ENCODE results near the gene LYRM4.

The LYRM4 gene

DNA sequence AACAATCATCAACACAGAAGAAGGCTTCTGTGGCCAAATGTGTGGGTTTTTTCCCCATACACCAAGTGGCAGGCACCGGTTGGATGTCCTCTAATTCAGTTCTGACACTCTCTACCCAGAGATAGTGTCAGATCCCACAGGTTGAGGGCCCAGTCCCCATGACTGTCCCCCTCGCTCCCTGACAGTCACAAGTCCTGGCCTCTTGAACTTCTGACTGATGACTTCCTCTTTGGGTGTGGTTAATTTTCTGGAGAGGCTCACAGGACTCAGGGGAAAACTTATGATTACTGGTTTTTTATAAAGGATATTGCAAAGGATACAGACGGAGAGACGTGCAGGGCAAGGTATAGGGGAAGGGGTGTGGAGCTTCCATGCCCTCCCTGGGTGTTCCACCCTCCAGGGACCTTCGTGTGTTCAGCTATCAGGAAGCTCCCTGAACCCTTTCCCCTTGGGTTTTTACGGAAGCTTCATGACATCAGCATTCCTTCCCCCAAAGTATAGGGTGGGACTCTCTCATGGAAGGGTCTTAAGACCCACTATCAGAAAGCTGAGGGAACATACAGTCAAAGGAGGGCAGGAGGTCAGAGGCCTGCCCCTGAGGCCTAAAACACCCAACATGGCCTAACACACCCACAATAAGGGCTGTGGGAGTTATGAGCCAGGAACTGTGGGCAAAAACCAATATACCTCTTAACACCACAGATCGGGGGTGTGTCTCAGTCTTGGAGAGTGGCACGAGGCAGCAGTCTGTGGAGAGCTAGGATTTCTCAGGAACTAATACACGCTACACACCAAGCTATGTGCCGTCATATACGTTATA is 33.9 kb upstream of the LYRM4 start:
- Histone ChIP-seq H3K36me3 (ENCODE audit: insufficient read depth, low read length) (no peaks in the 10 kb centered on the region), H3K4me3 (ENCODE audit: low read depth, low read length) (no peak overlapping the region), H3K79me2 (ENCODE audit: control insufficient read depth, insufficient read depth, low read length, unreplicated experiment) (no peaks in the 10 kb centered on the region), H2AFZ (ENCODE audit: low read length, unreplicated experiment) (no peak overlapping the region), H3K27ac (ENCODE audit: low read depth, low read length) (no peak overlapping the region), H3K27me3 (ENCODE audit: insufficient read depth, low read length) (no peaks in the 10 kb centered on the region), H3K4me1 (ENCODE audit: control insufficient read depth, insufficient read depth, low read length, unreplicated experiment) (peaks cover 8% of the 10 kb centered on the region)

DNA sequence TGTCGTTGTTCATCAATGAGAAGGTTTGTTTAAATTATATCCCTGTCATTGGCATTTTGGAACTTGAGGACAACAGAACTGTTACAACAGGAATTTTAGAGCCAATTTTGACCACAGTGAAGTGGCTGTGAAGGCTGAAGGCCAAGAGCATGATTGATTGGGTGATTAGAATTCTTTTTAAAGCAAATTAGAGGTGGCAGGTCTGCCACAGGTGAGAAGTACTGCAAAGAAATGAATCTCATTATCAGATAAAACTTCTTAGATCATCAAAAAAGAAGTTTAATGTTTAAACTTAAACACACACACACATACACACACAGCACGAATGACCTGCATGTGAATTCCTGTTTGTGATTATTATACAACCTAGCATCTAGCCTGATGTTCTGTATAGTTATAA is 32.9 kb upstream of the LYRM4 start:
- Histone ChIP-seq H3K27me3 (ENCODE audit: insufficient read depth, low read length) (no peaks in the 10 kb centered on the region), H3K4me3 (ENCODE audit: low read depth, low read length) (no peak overlapping the region), H3K4me1 (ENCODE audit: control insufficient read depth, insufficient read depth, low read length, unreplicated experiment) (peaks cover 8% of the 10 kb centered on the region), H2AFZ (ENCODE audit: low read length, unreplicated experiment) (no peak overlapping the region), H3K36me3 (ENCODE audit: insufficient read depth, low read length) (no peaks in the 10 kb centered on the region), H3K27ac (ENCODE audit: low read depth, low read length) (no peak overlapping the region), H3K79me2 (ENCODE audit: control insufficient read depth, insufficient read depth, low read length, unreplicated experiment) (no peaks in the 10 kb centered on the region)

DNA sequence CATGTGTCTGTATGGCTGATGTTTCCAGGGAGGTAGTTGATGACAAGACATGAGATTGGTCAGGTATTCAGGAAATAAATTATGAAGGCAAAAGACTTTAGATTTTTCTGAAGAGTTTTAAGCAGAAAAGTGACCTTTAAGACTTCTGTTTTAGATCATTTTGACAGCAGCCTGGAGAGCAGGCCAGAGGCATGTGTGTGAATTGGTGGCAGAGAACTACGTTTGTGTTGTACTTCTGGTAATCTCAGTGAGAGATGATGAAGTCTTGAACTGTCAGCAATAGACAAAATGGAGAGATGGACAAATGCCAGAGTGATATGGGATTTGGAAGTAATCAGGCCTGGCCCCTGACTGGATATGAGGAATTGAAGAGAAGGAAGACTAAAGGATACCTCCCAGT is 31.4 kb upstream of the LYRM4 start:
- Histone ChIP-seq H3K27ac (ENCODE audit: low read depth, low read length) (no peak overlapping the region), H3K4me1 (ENCODE audit: control insufficient read depth, insufficient read depth, low read length, unreplicated experiment) (peaks cover 19% of the 10 kb centered on the region), H2AFZ (ENCODE audit: low read length, unreplicated experiment) (no peak overlapping the region), H3K27me3 (ENCODE audit: insufficient read depth, low read length) (no peaks in the 10 kb centered on the region), H3K4me3 (ENCODE audit: low read depth, low read length) (no peak overlapping the region), H3K36me3 (ENCODE audit: insufficient read depth, low read length) (no peaks in the 10 kb centered on the region), H3K79me2 (ENCODE audit: control insufficient read depth, insufficient read depth, low read length, unreplicated experiment) (peaks cover 6% of the 10 kb centered on the region)

DNA sequence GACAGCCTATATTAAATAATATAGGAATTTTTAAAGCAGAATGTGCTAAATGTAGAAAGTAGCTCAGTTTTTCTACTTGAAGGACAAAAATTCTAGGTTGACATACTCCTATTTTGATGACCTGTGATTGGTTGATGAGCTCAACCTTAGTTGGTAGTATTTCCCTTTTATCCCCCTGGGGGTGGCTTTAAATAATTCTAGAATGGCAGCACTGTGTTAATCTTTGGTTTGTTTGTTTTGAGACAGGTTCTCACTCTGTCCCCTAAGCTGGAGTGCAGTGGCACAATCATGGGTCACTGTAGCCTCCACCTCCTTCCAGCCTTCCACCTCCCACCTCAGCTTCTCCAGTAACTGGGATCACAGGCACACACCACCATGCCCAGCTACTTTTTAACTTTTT is 29.8 kb upstream of the LYRM4 start:
- Histone ChIP-seq H3K27ac (ENCODE audit: low read depth, low read length) (no peak overlapping the region), H3K4me3 (ENCODE audit: low read depth, low read length) (no peak overlapping the region), H3K27me3 (ENCODE audit: insufficient read depth, low read length) (no peaks in the 10 kb centered on the region), H3K4me1 (ENCODE audit: control insufficient read depth, insufficient read depth, low read length, unreplicated experiment) (peaks cover 20% of the 10 kb centered on the region), H2AFZ (ENCODE audit: low read length, unreplicated experiment) (no peak overlapping the region), H3K79me2 (ENCODE audit: control insufficient read depth, insufficient read depth, low read length, unreplicated experiment) (peaks cover 6% of the 10 kb centered on the region), H3K36me3 (ENCODE audit: insufficient read depth, low read length) (no peaks in the 10 kb centered on the region)

DNA sequence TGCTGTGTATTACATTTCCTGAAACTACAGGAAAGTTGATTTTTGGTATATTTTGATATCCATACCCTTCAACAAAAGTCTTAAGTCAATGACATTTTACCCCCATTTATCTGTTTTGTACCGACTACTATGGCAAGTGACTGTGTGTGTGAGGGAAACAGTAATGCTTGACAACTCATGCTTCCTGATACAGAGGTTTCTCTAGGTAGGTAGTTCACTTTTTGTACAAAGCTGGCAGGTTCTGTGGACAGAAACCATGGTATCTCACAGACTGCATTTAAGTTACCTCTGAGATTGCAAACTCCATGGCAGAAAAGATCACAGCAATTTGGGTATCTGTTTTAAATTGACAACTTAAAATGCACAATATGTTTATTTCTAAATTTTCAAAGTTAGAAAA is 29.3 kb upstream of the LYRM4 start:
- H3K79me2 ChIP-seq (ENCODE audit: control insufficient read depth, insufficient read depth, low read length, unreplicated experiment): peaks cover 6% of the 10 kb centered on the region
- no peak overlapping the region for H2AFZ ChIP-seq (ENCODE audit: low read length, unreplicated experiment)
- H3K36me3 ChIP-seq (ENCODE audit: insufficient read depth, low read length): no peaks in the 10 kb centered on the region
- no peak overlapping the region for H3K4me3 ChIP-seq (ENCODE audit: low read depth, low read length)
- H3K27me3 ChIP-seq (ENCODE audit: insufficient read depth, low read length): no peaks in the 10 kb centered on the region
- H3K4me1 ChIP-seq (ENCODE audit: control insufficient read depth, insufficient read depth, low read length, unreplicated experiment): peaks cover 20% of the 10 kb centered on the region
- no peak overlapping the region for H3K27ac ChIP-seq (ENCODE audit: low read depth, low read length)

DNA sequence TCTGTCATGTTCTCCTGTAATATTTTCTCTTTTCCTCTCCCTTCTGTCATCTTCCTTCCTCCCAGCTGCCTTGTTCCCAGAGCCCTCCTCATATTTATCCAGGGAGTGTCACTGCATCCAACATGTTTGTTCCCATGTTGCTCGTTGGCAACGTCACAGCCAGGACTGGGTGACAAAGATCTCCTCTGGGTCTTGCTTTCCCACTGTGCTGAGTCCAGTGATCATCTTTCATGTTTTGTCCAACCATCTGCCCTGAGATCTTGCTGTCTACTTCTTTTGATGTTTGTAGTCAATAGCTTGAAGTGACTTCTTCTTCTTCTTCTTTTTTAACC is 27.2 kb upstream of the LYRM4 start:
- Histone ChIP-seq H3K79me2 (ENCODE audit: control insufficient read depth, insufficient read depth, low read length, unreplicated experiment) (peaks cover 6% of the 10 kb centered on the region), H3K36me3 (ENCODE audit: insufficient read depth, low read length) (no peaks in the 10 kb centered on the region), H3K4me3 (ENCODE audit: low read depth, low read length) (no peak overlapping the region), H3K4me1 (ENCODE audit: control insufficient read depth, insufficient read depth, low read length, unreplicated experiment) (peaks cover 13% of the 10 kb centered on the region), H3K27ac (ENCODE audit: low read depth, low read length) (peak overlapping the region; percentile 20; the same call in 1 of the 2 replicates), H2AFZ (ENCODE audit: low read length, unreplicated experiment) (no peak overlapping the region), H3K27me3 (ENCODE audit: insufficient read depth, low read length) (no peaks in the 10 kb centered on the region)

DNA sequence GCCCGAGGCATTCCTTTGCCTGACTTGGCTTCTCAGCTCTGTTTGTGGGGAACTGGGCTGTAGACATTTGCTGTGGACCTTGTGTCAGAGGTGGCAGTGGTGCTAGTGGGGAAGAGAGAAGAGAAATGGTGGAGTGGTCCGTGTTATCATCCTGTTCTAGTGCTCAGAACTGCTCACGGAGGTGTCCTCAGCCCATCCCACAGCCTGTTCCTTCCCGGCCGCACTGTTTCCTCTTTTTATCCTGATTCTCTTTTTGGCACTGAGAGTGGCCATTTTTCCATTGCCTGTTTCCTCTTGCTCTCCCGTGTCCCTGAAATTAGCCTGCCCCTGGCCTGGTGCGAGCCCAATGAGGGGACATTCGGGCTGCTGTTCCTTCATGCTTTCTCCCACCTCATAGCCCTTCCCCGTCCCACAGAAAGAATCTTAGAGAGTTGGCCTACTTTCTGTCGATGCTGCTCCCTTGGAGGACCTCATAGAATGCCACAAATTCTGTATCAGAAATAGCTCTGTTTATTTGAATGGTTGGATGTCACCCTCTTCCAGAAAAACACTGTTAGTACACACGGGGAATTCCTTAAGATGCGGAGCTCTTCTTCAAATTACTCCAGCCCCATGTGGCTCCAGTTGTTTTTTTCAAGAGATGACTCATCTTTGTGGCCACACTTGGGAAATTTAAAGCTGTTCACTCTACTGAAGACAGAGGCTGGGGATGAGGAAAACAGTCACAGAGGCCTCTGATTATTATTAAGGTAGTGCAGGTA is 26.6 kb upstream of the LYRM4 start:
- Histone ChIP-seq H3K27me3 (ENCODE audit: insufficient read depth, low read length) (no peaks in the 10 kb centered on the region), H3K79me2 (ENCODE audit: control insufficient read depth, insufficient read depth, low read length, unreplicated experiment) (peaks cover 6% of the 10 kb centered on the region), H2AFZ (ENCODE audit: low read length, unreplicated experiment) (no peak overlapping the region), H3K27ac (ENCODE audit: low read depth, low read length) (peak overlapping the region; percentile 20; the same call in 1 of the 2 replicates), H3K36me3 (ENCODE audit: insufficient read depth, low read length) (no peaks in the 10 kb centered on the region), H3K4me3 (ENCODE audit: low read depth, low read length) (no peak overlapping the region), H3K4me1 (ENCODE audit: control insufficient read depth, insufficient read depth, low read length, unreplicated experiment) (peaks cover 13% of the 10 kb centered on the region)

DNA sequence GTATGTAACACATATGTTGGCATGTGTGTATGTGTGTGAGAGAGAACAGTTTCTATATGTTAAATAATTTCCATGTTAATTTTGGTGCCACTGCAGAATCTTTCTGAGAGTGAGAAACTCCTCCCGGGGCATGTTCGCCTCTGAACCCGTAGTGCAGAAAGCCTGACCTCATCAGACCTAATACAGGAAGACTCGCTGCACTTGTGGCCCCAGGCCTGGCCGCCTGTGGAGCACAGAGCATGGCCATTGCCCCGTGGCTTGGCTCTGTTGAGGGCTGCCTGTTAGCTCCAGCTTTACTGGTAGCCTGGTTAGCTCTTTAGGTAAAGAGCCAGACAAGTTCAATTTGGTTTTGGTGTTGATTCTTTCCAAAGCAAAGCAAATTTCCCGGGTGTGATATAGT is 26.0 kb upstream of the LYRM4 start:
- no peak overlapping the region for H3K4me3 ChIP-seq (ENCODE audit: low read depth, low read length)
- peaks cover 13% of the 10 kb centered on the region for H3K4me1 ChIP-seq (ENCODE audit: control insufficient read depth, insufficient read depth, low read length, unreplicated experiment)
- H2AFZ ChIP-seq (ENCODE audit: low read length, unreplicated experiment): no peak overlapping the region
- no peaks in the 10 kb centered on the region for H3K27me3 ChIP-seq (ENCODE audit: insufficient read depth, low read length)
- H3K79me2 ChIP-seq (ENCODE audit: control insufficient read depth, insufficient read depth, low read length, unreplicated experiment): peaks cover 6% of the 10 kb centered on the region
- H3K36me3 ChIP-seq (ENCODE audit: insufficient read depth, low read length): no peaks in the 10 kb centered on the region
- no peak overlapping the region for H3K27ac ChIP-seq (ENCODE audit: low read depth, low read length)

DNA sequence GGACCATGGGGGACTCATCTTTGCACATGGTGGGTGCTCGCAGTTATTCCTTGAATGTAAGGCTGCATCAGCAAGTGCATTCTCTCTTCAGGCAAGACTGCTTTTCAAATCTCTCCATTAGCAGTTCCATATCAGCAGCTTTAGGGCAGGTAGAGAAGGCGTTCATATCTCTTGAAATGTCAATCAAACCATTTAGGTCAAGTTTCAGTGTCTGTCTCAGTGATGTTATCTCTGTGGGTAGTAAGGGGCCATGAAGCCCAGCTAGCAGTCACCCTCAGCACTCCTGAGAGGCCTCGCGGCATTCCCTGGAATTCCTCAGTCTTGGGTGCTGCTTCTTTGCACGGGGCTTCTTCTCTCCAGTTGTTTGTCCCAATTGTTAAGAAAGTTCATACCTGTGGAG is 24.8 kb upstream of the LYRM4 start:
- peaks cover 6% of the 10 kb centered on the region for H3K79me2 ChIP-seq (ENCODE audit: control insufficient read depth, insufficient read depth, low read length, unreplicated experiment)
- no peaks in the 10 kb centered on the region for H3K36me3 ChIP-seq (ENCODE audit: insufficient read depth, low read length)

DNA sequence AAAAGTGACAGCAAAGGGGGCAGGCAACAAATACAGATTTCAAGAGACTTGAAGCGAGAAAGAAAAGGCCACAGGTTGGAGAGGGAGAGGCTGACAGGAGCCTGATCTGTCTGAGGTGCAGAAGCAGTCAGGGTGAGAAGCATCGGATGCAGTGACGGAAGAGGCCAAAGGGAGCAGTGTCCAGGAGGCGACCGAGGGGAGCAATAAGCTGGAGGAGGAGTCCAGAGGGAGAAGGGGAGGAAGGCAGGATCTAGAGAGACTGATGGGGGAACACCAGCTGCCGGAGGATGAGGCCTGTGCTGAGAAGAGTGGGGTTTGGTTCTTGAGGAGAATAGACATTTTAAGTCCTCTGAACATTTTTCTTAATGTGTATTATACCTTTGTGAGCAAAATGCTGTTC is 24.3 kb upstream of the LYRM4 start:
- peaks cover 10% of the 10 kb centered on the region for H3K79me2 ChIP-seq (ENCODE audit: control insufficient read depth, insufficient read depth, low read length, unreplicated experiment)
- no peak overlapping the region for H2AFZ ChIP-seq (ENCODE audit: low read length, unreplicated experiment)

More for the DNA sequence above, 24.8 kb upstream of the LYRM4 start:
- H3K4me3 ChIP-seq (ENCODE audit: low read depth, low read length): no peak overlapping the region
- no peaks in the 10 kb centered on the region for H3K27me3 ChIP-seq (ENCODE audit: insufficient read depth, low read length)
- peaks cover 13% of the 10 kb centered on the region for H3K4me1 ChIP-seq (ENCODE audit: control insufficient read depth, insufficient read depth, low read length, unreplicated experiment)
- no peak overlapping the region for H3K27ac ChIP-seq (ENCODE audit: low read depth, low read length)
- H2AFZ ChIP-seq (ENCODE audit: low read length, unreplicated experiment): no peak overlapping the region

DNA sequence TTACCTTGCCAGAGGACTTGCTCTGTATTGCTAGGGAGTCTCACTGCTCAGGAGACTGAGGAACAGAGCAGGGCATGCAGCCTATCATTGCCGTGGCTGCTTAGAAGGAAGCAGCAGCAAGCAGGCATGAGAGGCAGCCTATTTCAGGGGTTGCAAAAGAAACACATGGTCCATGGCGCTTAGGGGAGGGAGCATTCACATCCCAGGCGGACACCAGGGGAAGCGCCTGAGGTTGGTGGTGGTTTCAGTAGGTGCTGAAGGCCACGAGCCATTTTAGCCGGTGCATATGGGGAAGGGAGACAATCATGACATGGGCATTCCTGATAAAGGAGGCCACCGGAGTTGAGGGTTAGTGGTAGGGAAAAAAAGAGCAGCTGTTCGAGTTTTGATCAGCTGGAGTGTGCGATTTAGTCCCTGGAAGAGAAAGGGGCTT is 21.5 kb upstream of the LYRM4 start:
- Histone ChIP-seq H3K27me3 (ENCODE audit: insufficient read depth, low read length) (no peaks in the 10 kb centered on the region), H3K4me1 (ENCODE audit: control insufficient read depth, insufficient read depth, low read length, unreplicated experiment) (peaks cover 2% of the 10 kb centered on the region), H3K4me3 (ENCODE audit: low read depth, low read length) (no peak overlapping the region), H3K36me3 (ENCODE audit: insufficient read depth, low read length) (no peaks in the 10 kb centered on the region), H2AFZ (ENCODE audit: low read length, unreplicated experiment) (no peak overlapping the region), H3K79me2 (ENCODE audit: control insufficient read depth, insufficient read depth, low read length, unreplicated experiment) (peaks cover 12% of the 10 kb centered on the region), H3K27ac (ENCODE audit: low read depth, low read length) (no peak overlapping the region)

More for the DNA sequence above, 24.3 kb upstream of the LYRM4 start:
- H3K27me3 ChIP-seq (ENCODE audit: insufficient read depth, low read length): no peaks in the 10 kb centered on the region
- H3K27ac ChIP-seq (ENCODE audit: low read depth, low read length): no peak overlapping the region
- H3K36me3 ChIP-seq (ENCODE audit: insufficient read depth, low read length): no peaks in the 10 kb centered on the region
- H3K4me3 ChIP-seq (ENCODE audit: low read depth, low read length): no peak overlapping the region
- peaks cover 13% of the 10 kb centered on the region for H3K4me1 ChIP-seq (ENCODE audit: control insufficient read depth, insufficient read depth, low read length, unreplicated experiment)
